AG09309 (cell line): ENCODE results near the gene UGT1A5.

Source experiments
- DNase-seq: peaks from one replicate; pipeline ENCODE4 v3.0.0-alpha.2; 2010; ENCODE audit warnings: low read depth
- H3K4me3 ChIP-seq: 2 replicates; pipeline ENCODE4 v1.5.1; 2011; ENCODE audit warnings: mild to moderate bottlenecking, low read depth, low read length, moderate library complexity; ENCODE audit not compliant: control insufficient read depth
- TF ChIP-seq, protein P1 (sequence below): IDR thresholded peaks from 2 replicates; pipeline ENCODE4 v1.5.1; 2011; ENCODE audit warnings: mild to moderate bottlenecking, low read depth, low read length, inconsistent platforms; ENCODE audit not compliant: insufficient read depth, control insufficient read depth; ENCODE audit errors: missing control alignments

Gene UGT1A5

DNA sequence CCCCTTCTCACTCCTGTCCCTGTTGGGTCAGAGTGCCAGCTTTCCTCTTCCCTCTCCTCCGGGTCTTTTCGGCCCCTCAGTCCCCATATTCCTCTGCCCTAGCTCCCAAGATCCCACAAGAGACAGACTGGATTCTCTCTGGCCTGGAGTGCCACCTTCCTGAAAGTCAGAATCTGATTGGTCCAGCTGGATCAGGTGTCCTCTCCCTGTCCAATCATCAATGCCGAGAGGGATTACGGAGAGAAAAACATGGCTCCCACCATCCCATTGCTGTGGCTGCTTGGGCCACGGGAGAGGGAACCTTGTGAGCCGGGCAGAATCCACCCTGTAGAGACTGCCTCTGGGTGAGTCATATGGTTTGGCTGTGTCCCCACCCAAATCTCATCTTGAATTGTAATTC, 62.7 kb downstream of the UGT1A5 start:
- no peak for DNase-seq
- TF ChIP-seq, protein P1, sequence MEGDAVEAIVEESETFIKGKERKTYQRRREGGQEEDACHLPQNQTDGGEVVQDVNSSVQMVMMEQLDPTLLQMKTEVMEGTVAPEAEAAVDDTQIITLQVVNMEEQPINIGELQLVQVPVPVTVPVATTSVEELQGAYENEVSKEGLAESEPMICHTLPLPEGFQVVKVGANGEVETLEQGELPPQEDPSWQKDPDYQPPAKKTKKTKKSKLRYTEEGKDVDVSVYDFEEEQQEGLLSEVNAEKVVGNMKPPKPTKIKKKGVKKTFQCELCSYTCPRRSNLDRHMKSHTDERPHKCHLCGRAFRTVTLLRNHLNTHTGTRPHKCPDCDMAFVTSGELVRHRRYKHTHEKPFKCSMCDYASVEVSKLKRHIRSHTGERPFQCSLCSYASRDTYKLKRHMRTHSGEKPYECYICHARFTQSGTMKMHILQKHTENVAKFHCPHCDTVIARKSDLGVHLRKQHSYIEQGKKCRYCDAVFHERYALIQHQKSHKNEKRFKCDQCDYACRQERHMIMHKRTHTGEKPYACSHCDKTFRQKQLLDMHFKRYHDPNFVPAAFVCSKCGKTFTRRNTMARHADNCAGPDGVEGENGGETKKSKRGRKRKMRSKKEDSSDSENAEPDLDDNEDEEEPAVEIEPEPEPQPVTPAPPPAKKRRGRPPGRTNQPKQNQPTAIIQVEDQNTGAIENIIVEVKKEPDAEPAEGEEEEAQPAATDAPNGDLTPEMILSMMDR: no peak
- no peak overlapping the region for H3K4me3 ChIP-seq

GRCh38 chr2:233778030-233778429, 65.3 kb downstream of the UGT1A5 start, which contains the start of gene MROH2A:
Gene MROH2A (plus strand): TSS chr2:233778330. CDS start chr2:233779359, 1,029 bp downstream.
- TF ChIP-seq, protein P1: no peak
- H3K4me3 ChIP-seq: no peak within 1 kb of the TSS
- no peak for DNase-seq

GRCh38 chr2:233779722-233780121, 67.0 kb downstream of the UGT1A5 start:
- no peak for DNase-seq
- TF ChIP-seq, protein P1: no peak
- H3K4me3 ChIP-seq: no peak overlapping the region

DNA sequence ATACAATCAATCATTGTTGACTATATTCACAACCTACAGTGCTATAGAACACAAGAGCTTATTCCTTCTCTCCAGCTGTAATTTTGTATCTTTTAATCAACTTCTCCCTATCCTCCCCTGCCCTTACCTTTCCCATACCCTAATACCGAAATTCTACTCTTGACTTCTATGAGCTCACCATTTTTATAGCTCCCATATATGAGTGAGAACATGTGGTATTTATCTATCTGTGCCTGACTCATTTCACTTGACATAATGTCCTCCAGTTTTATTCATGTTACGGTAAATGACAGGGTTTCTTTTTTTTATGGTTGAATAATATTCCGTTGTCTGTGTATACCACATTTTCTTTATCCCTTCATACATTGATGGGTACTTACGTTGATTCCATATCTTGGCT, 68.1 kb downstream of the UGT1A5 start:
- DNase-seq: no peak
- TF ChIP-seq, protein P1: no peak
- no peak overlapping the region for H3K4me3 ChIP-seq

- DNase-seq: no peak
- H3K4me3 ChIP-seq: no peak overlapping the region
- TF ChIP-seq, protein P1: no peak
These were observed 76.8 kb downstream of the UGT1A5 start for GRCh38 chr2:233789554-233789953.

DNA sequence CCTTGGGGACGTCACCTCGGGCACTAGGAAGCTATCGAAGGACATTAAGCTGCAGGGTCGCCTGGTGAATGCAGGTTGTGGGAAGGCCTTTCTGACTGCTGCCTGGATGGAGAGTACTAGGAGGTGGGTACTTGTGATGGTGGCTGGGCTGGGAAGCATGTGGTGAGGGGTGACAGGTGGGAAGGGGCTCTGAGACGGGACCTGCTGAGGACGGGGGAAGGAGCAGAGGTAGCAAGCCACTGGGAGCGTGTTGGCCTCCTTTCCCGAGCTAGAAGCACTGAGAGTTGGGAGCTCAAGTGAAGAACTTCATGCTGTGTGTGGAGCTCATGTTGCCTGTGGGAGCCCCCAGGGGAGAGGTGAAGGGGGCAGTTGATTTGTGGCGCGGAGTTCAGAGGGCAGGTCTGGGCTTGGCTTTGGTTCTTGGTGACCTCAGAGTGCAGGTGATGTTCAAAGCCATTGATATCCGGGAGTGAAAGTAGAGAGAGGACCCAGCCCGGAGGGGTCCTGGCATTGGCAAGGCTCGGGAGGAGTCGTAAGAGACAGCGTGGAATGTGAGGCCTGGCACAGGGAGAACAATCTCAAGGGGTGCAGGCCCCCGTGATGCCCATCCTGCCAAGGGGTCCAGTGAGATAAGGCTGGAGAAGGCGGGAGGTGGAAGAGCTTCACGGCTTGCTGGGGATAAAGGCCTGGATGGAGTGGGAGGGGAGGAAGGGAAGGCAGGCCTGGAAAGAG, 78.6 kb downstream of the UGT1A5 start:
- no peak overlapping the region for H3K4me3 ChIP-seq
- DNase-seq: no peak
- TF ChIP-seq, protein P1: no peak
